ENCODE results near the gene CHAT.
A peak's percentile ranks its signal among the peaks of the same experiment; 100 is the strongest.

Gene CHAT

DNA sequence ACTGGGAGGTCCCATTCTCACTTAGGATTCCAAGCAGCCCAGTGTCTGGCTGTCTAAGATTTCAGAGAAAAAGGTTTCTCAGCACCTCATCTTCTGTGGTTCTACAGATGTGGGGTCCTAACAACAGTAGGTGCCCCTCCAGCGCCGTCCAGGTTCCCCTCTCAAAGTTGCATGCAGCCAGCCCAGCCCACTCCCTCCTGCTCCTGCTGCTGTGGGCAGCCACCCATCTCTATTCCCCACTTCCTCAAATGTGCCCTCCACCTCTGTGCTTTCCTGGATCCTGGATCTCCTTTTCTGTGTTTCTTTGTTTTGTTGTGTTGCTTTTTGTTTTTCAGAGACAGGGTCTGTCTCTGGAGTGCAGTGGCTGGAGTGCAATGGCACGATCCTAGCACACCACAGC, 17.0 kb upstream of the CHAT start:
- no peak for DNase-seq (ENCODE audit: low read depth in 4 of 4, low spot score in 1 of 4)

DNA sequence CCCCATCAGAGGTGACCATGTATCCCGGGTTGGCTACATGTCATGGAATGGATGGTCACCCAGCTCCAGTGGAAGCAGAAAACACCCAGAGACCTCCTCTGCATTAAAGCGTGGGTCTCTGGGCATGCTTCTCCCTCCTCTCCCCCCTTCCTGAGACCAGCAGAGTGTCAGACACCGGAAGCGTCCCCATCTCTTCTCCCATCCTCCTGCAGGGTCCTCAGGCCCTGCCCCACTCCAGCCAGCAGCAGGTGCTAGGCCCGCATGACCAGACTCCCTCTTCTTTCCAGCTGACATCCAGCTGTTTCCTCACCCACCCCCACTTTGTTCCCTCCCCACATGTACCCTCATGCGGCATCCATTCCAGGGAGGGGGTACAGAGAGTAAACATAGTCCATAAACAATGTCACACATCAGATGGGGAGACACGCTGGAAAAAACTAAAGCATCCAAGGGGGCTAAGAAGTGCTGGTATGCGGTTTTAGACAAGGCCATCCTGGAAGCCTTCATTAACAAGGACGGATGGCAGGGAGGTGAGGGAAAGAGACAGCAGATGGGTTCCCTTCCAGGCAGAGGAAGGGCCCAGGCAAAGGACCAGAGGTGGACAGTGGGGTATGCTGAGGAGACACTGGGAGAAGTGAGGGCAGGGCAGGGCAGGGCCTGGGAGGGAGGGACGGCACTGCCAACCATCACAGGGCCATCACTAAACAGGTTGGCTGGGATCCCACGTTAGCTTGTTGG, 16.2 kb upstream of the CHAT start:
- no peak for DNase-seq (ENCODE audit: low read depth in 4 of 4, low spot score in 1 of 4)

DNA sequence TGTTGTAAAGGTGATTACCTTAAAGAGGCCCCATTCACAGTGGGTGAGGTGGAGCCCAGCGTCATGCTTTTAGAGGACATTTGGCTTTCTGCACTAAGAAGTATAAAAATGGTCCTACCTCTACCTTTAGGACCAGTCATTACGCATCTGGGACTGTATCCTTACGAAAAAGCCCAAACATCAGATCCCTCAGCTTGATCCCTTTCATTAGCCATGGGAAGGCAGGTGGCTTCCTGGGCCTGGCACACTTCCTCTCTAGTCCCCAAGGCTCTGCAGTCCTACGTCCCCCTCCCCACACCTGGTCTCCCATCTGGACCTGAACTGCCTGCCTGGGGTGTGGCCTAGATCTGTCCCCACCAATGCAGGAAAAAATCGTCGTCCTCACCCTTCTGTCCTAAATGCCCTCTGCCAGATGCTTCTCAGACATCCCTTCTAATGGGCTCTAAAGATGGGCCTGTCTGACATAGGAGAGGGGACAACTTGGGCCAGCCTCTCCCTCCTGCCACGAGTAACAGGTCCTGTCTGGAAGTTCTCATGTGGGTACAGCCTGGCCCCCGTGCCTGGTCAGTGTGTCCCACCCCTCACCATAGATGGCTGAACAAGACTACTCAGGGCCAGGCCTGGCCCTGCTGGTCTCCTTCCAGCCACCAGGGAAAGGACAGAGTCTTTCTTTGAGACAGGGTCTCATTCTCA, 15.5 kb upstream of the CHAT start:
- no peak for DNase-seq (ENCODE audit: low read depth in 4 of 4, low spot score in 1 of 4)

DNA sequence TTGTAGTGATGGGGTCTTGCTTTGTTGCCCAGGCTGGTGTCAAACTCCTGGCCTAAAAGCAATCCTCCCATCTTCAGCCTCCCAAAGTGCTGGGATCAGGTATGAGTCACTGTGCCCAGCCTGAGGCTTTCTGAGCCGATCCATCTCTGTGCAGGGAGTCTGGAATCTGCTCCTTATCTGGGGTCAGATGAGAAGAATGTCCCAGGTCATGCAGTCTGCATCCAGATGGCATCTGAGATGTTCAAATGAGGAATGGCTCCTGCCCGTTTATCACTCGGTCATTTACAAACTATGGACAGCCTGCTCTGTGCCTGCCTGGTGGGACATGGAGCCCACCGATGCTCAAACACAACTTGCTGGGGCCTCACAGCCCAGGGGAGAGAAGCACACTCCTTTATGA, 14.9 kb upstream of the CHAT start:
- DNase-seq (ENCODE audit: low read depth in 4 of 4, low spot score in 1 of 4) = no peak

DNA sequence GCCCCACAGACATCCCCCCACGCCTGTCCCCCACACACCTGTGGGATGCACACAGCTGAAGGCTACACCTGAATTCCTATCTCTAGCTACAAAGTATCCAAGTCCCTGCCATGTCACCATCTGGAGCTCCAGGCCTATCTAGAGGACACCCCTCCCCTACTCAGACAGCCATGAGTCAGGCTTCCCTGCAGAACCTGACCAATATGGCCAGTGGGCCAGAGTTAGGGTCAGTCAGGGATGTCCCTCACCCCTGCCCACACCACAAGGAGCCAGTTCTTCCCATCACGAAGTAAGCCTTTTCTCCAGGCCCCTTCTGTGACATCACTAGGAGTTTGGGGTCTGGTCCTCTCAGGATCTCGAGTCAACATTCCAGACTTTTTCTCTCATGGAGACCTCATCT, 14.3 kb upstream of the CHAT start:
- no peak for DNase-seq (ENCODE audit: low read depth in 4 of 4, low spot score in 1 of 4)

DNA sequence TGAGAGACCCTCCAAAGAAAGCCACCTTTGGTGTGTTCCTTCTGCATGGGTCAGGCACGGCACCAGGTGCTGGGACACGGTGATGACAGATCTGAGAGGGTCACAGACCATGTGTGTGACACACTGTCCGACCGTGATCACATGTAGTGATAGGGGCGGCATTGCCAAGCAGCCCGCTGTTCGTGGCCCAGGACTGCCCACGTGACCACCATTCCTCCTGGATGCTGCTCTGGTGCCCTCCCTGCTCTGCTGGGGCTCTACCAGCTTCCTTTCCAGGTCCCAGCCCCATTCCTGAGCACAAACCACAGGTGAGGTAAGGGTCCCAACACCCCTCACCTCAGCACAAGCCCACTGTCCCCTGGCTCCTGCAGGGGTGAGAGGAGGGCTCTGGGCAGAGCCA, 13.8 kb upstream of the CHAT start:
- no peak for DNase-seq (ENCODE audit: low read depth in 4 of 4, low spot score in 1 of 4)

DNA sequence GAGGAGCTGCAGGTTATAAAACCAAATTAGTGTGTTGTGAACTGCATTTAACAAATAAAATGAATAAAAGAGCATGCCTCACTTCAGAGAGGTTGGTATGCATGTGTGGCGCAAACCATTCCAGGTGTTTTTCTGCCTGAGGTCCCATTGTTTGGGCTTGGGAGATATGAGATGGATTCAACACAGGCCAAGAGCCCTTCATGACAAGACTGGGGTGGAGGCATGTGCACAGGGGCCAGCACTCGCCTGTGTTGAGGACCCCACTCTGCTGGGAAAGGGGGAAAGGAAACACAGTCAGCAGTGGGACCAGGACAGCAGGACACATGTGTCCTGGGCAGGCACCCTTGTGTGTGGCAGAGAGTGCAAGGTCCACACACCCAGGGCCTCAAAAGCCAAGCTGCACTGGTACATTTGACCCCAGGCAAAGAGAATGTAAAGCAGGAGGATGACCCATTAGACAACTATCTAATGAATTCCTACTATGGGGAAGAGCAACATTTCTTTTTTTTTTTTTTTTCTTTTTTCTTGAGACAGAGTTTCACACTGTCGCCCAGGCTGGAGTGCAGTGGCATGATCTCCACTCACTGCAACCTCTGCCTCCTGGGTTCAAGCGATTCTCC, 12.9 kb upstream of the CHAT start:
- no peak for DNase-seq (ENCODE audit: low read depth in 4 of 4, low spot score in 1 of 4)

DNA sequence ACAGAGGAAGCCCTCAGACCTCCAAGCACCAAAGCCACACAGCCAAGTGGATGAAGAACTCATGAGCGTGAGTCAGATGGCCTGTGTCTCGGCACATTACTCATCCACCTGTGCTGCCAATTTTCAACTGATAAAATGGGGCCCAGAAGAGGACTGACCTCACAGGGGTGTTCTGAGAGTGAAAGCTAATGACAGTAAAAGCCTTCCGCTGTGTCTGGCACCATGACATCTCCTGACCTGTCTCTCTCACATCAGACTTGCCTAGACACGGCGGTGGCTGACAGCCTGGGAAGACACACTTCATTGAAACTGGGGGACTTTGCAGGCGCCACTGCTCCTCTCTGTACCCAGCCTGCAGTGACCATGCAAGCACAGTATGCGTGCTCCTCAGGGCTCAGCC, 12.0 kb upstream of the CHAT start:
- no peak for DNase-seq (ENCODE audit: low read depth in 4 of 4, low spot score in 1 of 4)

DNA sequence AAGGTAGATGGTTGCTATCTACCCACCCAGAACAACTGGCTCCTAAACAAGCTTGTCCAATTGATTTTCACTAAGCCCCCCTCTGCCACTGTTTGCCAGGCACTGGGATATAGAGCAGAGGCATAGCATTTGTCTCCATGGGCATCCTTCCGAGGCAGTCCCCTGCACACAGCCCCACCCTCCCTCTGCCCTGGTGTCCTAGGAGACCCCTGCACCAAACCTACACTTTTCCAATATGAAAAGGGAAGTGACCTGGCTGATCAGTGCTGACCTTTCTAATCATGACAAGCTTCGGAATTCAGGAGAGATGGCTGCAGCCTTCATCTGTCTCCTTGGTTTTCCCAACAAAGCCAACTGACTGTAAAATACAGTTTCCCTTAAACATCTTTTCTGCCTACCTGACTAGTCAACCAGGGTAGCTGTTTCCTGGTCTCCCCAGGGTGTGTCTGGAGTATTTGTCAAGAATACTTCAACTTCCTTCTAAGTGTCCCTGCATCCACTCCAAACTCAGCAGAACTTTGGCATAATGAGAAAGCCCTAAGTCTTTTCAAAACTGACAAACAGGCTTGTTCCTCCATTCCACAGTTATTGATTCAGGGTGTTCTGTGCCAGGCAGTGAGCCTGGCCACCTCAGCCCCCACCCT, 11.3 kb upstream of the CHAT start:
- no peak for DNase-seq (ENCODE audit: low read depth in 4 of 4, low spot score in 1 of 4)

DNA sequence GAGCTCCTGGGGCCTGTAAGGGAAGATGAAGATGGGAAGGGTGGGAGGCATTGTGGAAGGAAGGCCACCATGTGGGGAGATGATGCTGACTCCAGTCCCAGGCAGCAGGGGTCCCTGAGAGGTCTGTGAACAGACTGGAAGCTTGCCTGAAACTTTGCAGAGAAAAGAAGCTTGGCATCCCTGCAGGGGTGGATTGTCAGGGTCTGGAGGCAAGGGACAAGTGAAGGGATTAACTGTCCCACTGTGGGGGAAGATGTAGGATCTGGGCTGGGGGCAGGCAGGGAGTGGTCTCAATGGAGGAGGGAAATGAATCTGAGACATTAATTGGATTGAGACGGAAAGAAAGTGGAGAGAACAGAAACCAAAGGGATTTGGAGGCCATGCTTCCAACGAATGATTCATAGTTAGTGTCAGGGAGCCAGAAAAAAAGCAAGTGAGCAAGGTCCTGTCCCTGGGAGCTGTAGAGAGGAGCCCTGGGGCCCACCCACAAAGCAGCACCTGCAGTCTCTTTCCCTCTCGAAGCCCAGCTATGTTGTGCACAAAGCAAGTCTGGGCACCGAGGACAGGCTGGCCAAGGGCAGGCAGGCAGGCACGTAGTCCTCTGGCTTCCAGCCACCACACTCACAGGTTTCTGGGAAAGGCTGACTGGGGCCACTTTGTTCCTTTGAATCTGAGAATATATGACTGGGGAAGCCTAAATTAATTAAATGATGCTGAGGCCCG, 8.5 kb upstream of the CHAT start:
- DNase-seq (ENCODE audit: low read depth in 4 of 4, low spot score in 1 of 4) = no peak

DNA sequence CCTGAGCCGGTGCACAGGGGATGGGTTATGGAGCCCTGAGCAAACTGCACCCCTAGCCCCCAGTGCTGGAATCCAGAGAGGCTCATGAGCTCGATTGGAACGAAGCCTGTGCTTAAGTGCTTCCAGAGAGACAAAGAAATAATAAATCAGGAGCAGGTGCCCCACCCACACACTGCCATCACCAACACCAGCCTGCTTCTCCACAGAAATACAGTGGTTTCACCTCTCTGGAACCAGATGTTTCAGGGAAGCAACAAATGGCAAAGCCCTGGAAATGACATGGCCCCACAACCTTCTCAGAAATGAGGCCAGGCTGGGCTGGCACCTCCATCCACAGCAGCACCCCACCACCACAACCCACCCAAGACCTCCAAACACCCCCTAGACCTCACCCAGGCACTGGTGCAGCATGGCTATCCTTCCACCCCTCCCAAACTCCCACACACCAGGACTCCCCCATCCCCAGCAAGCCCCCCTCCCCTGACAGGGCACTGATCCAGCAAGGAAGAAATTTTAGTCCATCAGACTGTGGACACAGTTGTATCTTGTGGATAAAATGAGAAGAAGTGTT, 7.8 kb upstream of the CHAT start:
- no peak for DNase-seq (ENCODE audit: low read depth in 4 of 4, low spot score in 1 of 4)

DNA sequence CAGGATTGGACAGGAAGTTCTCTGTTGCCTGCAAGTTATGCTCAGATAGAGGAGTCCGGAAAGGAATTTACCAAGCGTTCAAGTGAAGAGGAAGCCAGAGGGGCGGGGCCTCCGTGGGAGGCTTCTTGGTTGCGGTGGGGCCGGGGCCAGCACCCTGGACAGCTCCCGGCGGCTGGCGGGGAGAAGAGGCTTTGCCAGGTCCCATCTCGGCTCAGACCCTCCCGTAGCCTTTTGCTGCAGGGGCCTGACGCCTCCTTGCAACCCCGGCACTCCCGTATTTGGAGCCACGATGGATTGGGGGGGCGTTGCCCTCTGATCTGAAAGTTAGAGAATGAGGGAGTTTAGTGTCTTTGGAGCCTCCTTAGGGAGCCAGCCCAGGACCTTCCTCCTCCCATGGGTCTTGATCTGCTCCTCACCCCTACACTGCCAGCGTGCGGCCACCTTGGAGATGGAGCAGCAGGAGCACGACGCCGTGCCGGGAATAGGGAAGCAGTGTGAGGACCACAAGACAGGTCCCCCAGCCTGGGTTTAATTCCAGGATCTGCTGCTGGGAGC, 6.8 kb upstream of the CHAT start:
- DNase-seq (ENCODE audit: low read depth in 4 of 4, low spot score in 1 of 4) = peak in 3 of 4 experiments; percentile 25 to 48 (median 29)

DNA sequence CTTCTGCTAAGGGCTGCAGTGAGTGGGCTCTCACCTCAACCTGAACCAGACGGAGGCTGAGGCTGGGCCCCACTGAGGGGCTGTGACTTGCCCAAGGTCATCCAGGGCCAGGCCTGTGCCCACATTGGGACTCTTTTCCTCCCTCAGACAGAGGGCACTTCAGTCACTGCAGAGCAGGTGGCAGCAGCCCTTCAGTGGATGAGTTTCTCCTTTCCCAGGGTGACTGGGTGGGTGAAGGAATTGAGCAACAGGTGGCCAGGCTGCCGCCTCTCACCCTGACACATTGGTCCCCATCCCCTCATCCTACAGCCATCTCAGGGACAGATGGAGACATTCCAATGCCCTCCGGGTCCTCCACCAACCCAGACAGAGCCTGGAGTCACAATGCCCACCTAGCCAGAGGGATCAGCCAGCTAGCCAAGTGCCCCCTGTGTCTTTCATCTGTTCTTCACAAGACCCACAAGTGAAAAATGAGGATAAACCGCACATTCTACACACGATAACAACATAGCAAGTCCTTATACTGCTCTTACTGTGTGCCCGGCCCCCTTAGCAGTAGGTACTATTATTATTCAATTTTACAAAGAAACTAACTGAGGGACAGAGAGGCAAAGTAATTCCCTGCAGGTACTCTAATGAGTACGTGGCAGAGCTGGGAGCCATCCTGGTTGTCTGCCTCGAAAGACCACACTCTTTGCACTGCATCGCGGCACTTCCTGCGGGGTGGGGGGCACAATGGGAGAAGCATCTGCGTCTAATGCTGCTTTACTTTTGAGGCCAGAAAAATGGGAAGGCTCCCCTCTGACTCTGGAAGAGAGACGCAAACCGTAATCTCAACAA, 5.5 kb upstream of the CHAT start:
- no peak for DNase-seq (ENCODE audit: low read depth in 4 of 4, low spot score in 1 of 4)

DNA sequence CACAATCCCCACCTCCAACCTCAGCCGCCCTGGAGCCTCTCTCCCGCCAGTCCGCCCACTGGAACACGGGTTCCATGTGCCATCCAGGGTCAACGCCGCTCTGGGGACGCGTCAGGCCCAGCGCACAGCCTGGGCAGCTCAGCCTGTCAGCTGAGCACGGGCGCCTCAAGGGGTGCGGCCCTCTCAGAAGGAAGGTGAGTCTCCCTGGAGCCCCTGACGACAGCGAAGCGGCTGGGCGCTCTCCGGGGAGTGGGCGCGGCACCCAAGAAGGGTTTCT, 4.9 kb upstream of the CHAT start:
- no peak for DNase-seq (ENCODE audit: low read depth in 4 of 4, low spot score in 1 of 4)

DNA sequence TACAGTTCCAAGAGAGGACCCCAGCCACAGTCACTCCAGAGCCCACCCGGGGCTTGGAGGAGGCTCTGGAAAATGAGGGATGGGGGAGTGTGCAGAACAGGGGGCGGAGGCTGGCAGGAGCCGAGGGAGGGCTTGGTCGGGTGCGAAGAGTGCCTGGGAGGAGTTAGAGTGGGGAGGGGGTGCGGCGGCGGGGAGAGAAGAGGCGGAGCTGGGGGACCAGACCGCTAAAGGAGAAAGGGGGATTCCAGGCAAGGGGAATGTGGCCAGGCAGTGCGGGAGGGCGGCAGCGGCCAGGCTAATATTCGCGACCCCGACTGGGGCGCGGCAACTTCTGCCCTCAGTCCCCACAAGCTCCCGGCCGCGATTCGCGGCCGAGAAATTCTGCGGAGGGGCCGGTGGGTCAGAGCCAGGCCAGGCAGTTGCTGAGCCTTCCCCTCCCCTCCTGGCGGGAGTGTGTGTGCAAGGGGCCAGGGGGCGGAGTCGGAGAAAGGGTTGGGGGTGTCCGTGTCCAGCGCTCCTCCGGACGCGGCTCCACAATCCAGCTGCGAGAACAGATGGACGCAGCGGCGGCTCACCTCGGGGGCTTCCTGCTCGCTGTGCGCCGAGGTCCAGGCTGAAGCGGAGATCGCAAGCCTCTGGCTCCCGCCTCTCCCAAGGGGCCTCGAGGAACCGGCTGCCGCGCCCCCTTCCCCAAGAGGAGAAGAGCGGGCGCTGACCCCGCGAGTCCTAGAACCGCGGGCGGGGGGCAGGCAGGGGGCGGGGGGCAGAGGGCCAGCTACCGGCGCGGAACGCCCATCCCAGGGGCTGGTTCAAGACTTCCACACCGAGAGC, 4.3 kb upstream of the CHAT start:
- no peak for DNase-seq (ENCODE audit: low read depth in 4 of 4, low spot score in 1 of 4)

DNA sequence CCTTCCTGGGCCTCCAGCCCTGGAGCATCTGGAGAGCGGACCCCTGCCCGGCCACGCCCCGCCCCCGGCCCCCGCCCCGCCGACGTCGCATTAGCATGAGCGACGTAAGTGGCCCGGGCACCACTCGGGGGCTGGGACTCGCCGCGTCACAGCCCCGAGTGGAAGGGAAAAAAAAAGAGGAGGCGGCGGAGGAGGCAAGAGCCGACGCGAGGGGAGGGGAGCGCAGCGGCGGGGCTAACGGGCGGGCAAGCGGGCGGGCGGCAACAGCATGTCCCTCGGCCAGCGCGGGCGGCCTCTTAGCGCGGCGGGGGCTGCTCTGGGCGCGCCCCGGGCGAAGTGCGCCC, 3.8 kb upstream of the CHAT start, which contains the start of gene SLC18A3:
Gene SLC18A3, plus strand, starts transcription at position 197 of the 344 bp plus-strand sequence. CDS start 431 bp downstream, outside the sequence.
- DNase-seq (ENCODE audit: low read depth in 4 of 4, low spot score in 1 of 4) = no peak

DNA sequence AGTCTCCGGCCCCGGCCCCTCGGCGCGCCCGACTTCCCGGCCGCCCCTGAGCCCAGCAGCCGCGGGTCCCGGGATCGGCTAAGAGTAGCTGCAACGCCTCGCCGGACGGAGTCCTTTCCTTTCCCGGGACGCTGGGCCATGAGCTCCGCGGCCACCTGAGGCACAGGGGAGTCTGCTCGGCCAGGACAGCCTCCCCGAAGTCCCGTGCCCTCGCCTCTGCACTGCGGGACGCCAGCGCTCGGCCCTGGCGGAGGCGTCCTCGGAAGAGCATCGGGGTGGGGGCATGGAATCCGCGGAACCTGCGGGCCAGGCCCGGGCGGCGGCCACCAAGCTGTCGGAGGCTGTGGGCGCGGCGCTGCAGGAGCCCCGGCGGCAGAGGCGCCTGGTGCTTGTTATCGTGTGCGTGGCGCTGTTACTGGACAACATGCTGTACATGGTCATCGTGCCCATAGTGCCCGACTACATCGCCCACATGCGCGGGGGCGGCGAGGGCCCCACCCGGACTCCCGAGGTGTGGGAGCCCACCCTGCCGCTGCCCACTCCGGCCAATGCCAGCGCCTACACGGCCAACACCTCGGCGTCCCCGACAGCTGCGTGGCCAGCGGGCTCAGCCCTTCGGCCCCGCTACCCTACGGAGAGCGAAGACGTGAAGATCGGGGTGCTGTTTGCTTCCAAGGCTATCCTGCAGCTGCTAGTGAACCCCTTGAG, 3.2 kb upstream of the CHAT start:
- no peak for DNase-seq (ENCODE audit: low read depth in 4 of 4, low spot score in 1 of 4)

DNA sequence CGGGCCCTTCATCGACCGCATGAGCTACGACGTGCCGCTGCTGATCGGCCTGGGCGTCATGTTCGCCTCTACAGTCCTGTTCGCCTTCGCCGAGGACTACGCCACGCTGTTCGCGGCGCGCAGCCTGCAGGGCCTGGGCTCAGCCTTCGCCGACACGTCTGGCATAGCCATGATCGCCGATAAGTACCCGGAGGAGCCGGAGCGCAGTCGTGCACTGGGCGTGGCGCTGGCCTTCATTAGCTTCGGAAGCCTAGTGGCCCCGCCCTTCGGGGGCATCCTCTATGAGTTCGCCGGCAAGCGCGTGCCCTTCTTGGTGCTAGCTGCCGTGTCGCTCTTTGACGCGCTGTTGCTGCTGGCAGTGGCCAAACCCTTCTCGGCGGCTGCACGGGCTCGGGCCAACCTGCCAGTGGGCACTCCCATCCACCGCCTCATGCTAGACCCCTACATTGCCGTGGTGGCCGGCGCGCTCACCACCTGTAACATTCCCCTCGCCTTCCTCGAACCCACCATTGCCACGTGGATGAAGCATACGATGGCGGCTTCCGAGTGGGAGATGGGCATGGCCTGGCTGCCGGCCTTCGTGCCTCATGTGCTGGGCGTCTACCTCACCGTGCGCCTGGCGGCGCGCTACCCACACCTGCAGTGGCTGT, 2.5 kb upstream of the CHAT start:
- DNase-seq (ENCODE audit: low read depth in 4 of 4, low spot score in 1 of 4) = no peak

Measured in stimulated activated CD4-positive, alpha-beta T cell treated with anti-CD3 and anti-CD28 coated beads, Interleukin-1b, Interleukin-23, amount 100 ng/mL, for 24 hours (primary cell).